Stimulated activated CD8-positive, alpha-beta memory T cell treated with anti-CD3 and anti-CD28 coated beads, Interleukin-12 subunit alpha, Interleukin-12 subunit beta, amount 100 ng/mL, for 24 hours (primary cell): ENCODE results near the gene CBL.
"Not testable (repeated sequence)": the region's sequence is repeated elsewhere in the genome, so short reads cannot be mapped to it uniquely, and the experiment has no call there.

Experiments used
- DNase-seq: peaks from one replicate; pipeline ENCODE4 v3.0.0-alpha.2; 2020; ENCODE audit errors: extremely low read depth

Gene CBL

GRCh38 chr11:119185981-119186634 is 20.0 kb upstream of the CBL start:
- no peak for DNase-seq

GRCh38 chr11:119187123-119187892 is 18.8 kb upstream of the CBL start:
- no peak for DNase-seq

- DNase-seq = no peak
These were observed 18.1 kb upstream of the CBL start for GRCh38 chr11:119188067-119188466.

- DNase-seq = no peak
These were observed 17.3 kb upstream of the CBL start for GRCh38 chr11:119188887-119189286.

GRCh38 chr11:119189393-119189792 is 16.7 kb upstream of the CBL start:
- no peak for DNase-seq

- no peak for DNase-seq
These were observed 15.6 kb upstream of the CBL start for GRCh38 chr11:119190531-119190930.

- DNase-seq = not testable (repeated sequence)
These were observed 14.9 kb upstream of the CBL start for GRCh38 chr11:119191265-119191664.

- no peak for DNase-seq
These were observed 14.0 kb upstream of the CBL start for GRCh38 chr11:119192111-119192510.

- no peak for DNase-seq
These were observed 13.1 kb upstream of the CBL start for GRCh38 chr11:119193001-119193400.

- DNase-seq = no peak
These were observed 12.5 kb upstream of the CBL start for GRCh38 chr11:119193626-119194025.

GRCh38 chr11:119194811-119195440 is 11.2 kb upstream of the CBL start:
- no peak for DNase-seq

- no peak for DNase-seq
These were observed 10.5 kb upstream of the CBL start for GRCh38 chr11:119195680-119196079.

GRCh38 chr11:119196833-119197483 is 9.2 kb upstream of the CBL start:
- peak; percentile 31 for DNase-seq

GRCh38 chr11:119198925-119199324 is 7.2 kb upstream of the CBL start:
- no peak for DNase-seq

- not testable (repeated sequence) for DNase-seq
These were observed 4.9 kb upstream of the CBL start for GRCh38 chr11:119201236-119201635.

GRCh38 chr11:119202554-119202953 is 3.6 kb upstream of the CBL start:
- no peak for DNase-seq

- no peak for DNase-seq
These were observed 2.1 kb upstream of the CBL start for GRCh38 chr11:119204066-119204465.

GRCh38 chr11:119205080-119205479 is 1.1 kb upstream of the CBL start:
- DNase-seq = no peak

GRCh38 chr11:119206511-119207414 is 624 bp downstream of the CBL start:
- peak; percentile 10 for DNase-seq

- no peak for DNase-seq
These were observed 1.3 kb downstream of the CBL start for GRCh38 chr11:119207415-119207960.

GRCh38 chr11:119209186-119209585 is 3.0 kb downstream of the CBL start:
- no peak for DNase-seq
